KOPT-K1 (cell line): ENCODE results near the gene TLR7.
A peak's percentile ranks its signal among the peaks of the same experiment; 100 is the strongest.

ENCODE experiments used
- H3K27ac ChIP-seq: fragments of 200-600 bp; sonication (generic); 2 replicates; pipeline ENCODE4 v1.5.1; 2016; ENCODE audit warnings: antibody characterized with exemption, mild to moderate bottlenecking, low read depth, low read length; ENCODE audit not compliant: poor library complexity, severe bottlenecking
- H3K36me3 ChIP-seq: fragments of 200-600 bp; sonication (generic); 2 replicates; pipeline ENCODE4 v1.5.1; 2017; ENCODE audit warnings: antibody characterized with exemption, mild to moderate bottlenecking, low read length, moderate library complexity; ENCODE audit not compliant: insufficient read depth
- H3K9me3 ChIP-seq: fragments of 200-600 bp; sonication (generic); 2 replicates; pipeline ENCODE4 v1.5.1; 2017; ENCODE audit warnings: antibody characterized with exemption, low read length, mild to moderate bottlenecking; ENCODE audit not compliant: insufficient read depth, poor library complexity, severe bottlenecking

TLR7 gene

GRCh38 chrX:12877386-12877785 is 10.5 kb downstream of the TLR7 start:
- no peak overlapping the region for H3K27ac ChIP-seq
- no peaks in the 10 kb centered on the region for H3K9me3 ChIP-seq
- no peaks in the 10 kb centered on the region for H3K36me3 ChIP-seq

- no peak overlapping the region for H3K27ac ChIP-seq
- H3K9me3 ChIP-seq = no peaks in the 10 kb centered on the region
- H3K36me3 ChIP-seq = no peaks in the 10 kb centered on the region
Observed at GRCh38 chrX:12878536-12878935, 11.7 kb downstream of the TLR7 start.

- H3K36me3 ChIP-seq = no peaks in the 10 kb centered on the region
- H3K27ac ChIP-seq = no peak overlapping the region
- H3K9me3 ChIP-seq = no peaks in the 10 kb centered on the region
Observed at GRCh38 chrX:12881914-12882313, 15.0 kb downstream of the TLR7 start.

GRCh38 chrX:12885508-12885907 is 18.6 kb downstream of the TLR7 start:
- H3K36me3 ChIP-seq = no peaks in the 10 kb centered on the region
- peaks cover 6% of the 10 kb centered on the region for H3K9me3 ChIP-seq
- H3K27ac ChIP-seq = no peak overlapping the region

- no peaks in the 10 kb centered on the region for H3K36me3 ChIP-seq
- no peak overlapping the region for H3K27ac ChIP-seq
- H3K9me3 ChIP-seq = peaks cover 6% of the 10 kb centered on the region
Observed at GRCh38 chrX:12886545-12886944, 19.7 kb downstream of the TLR7 start.

GRCh38 chrX:12887141-12887540 is 20.3 kb downstream of the TLR7 start:
- Histone ChIP-seq H3K36me3 (no peaks in the 10 kb centered on the region), H3K27ac (no peak overlapping the region), H3K9me3 (peaks cover 6% of the 10 kb centered on the region)

- no peak overlapping the region for H3K27ac ChIP-seq
- peaks cover 6% of the 10 kb centered on the region for H3K9me3 ChIP-seq
Observed at GRCh38 chrX:12887767-12888166, 20.9 kb downstream of the TLR7 start.

GRCh38 chrX:12890467-12890866 is 23.6 kb downstream of the TLR7 start:
- H3K36me3 ChIP-seq = no peaks in the 10 kb centered on the region
- peaks cover 6% of the 10 kb centered on the region for H3K9me3 ChIP-seq
- H3K27ac ChIP-seq = peak overlapping the region; percentile 64

More at GRCh38 chrX:12887767-12888166, 20.9 kb downstream of the TLR7 start:
- no peaks in the 10 kb centered on the region for H3K36me3 ChIP-seq

- Histone ChIP-seq H3K27ac (peak overlapping the region; percentile 64), H3K36me3 (no peaks in the 10 kb centered on the region), H3K9me3 (peaks cover 6% of the 10 kb centered on the region)
Observed at GRCh38 chrX:12891171-12891570, 24.3 kb downstream of the TLR7 start.

GRCh38 chrX:12891915-12892506 is 25.1 kb downstream of the TLR7 start:
- no peaks in the 10 kb centered on the region for H3K36me3 ChIP-seq
- peak overlapping the region; percentile 64 for H3K27ac ChIP-seq
- H3K9me3 ChIP-seq = peaks cover 6% of the 10 kb centered on the region

GRCh38 chrX:12892716-12893115 is 25.8 kb downstream of the TLR7 start:
- H3K9me3 ChIP-seq = peaks cover 6% of the 10 kb centered on the region
- no peaks in the 10 kb centered on the region for H3K36me3 ChIP-seq
- peak overlapping the region; percentile 64 for H3K27ac ChIP-seq

- H3K36me3 ChIP-seq = no peaks in the 10 kb centered on the region
- peaks cover 6% of the 10 kb centered on the region for H3K9me3 ChIP-seq
- H3K27ac ChIP-seq = no peak overlapping the region
Observed at GRCh38 chrX:12894074-12895030, 27.5 kb downstream of the TLR7 start.

GRCh38 chrX:12895866-12896265 is 29.0 kb downstream of the TLR7 start:
- no peak overlapping the region for H3K27ac ChIP-seq
- H3K36me3 ChIP-seq = no peaks in the 10 kb centered on the region
- H3K9me3 ChIP-seq = no peaks in the 10 kb centered on the region

GRCh38 chrX:12896935-12897334 is 30.1 kb downstream of the TLR7 start:
- Histone ChIP-seq H3K9me3 (no peaks in the 10 kb centered on the region), H3K36me3 (no peaks in the 10 kb centered on the region), H3K27ac (no peak overlapping the region)

- no peaks in the 10 kb centered on the region for H3K9me3 ChIP-seq
- H3K36me3 ChIP-seq = no peaks in the 10 kb centered on the region
- H3K27ac ChIP-seq = no peak overlapping the region
Observed at GRCh38 chrX:12898073-12898472, 31.2 kb downstream of the TLR7 start.
